Uterus (tissue), 4 donors: Measurements from ENCODE around the gene OR56A5. TPM values are rescaled to one million over a fixed set of nuclear protein-coding genes. Genes with fewer than 3 reads are reported as not detected.

Source experiments
- DNase-seq, 2 donors: peaks; one replicate each; pipeline ENCODE4 v3.0.0-alpha.2; 2019 to 2020
- H3K27ac ChIP-seq, 2 donors: fragments of 200-600 bp; sonication (generic); 1 replicate in 1 of 2; 2 replicates in 1 of 2; pipeline ENCODE4 v1.5.1; 2016 to 2018
- H3K27me3 ChIP-seq, 2 donors: fragments of 200-600 bp; sonication (generic); one replicate each; pipeline ENCODE4 v1.5.1; 2018 to 2019; ENCODE audit warnings: control low read depth in 1 of 2
- H3K36me3 ChIP-seq, 2 donors: fragments of 200-600 bp; sonication (generic); one replicate each; pipeline ENCODE4 v1.5.1; 2019; ENCODE audit warnings: control low read depth in 1 of 2
- H3K4me1 ChIP-seq, 2 donors: fragments of 200-600 bp; sonication (generic); one replicate each; pipeline ENCODE4 v1.5.1; 2018 to 2019; ENCODE audit warnings: control low read depth in 1 of 2
- H3K4me3 ChIP-seq, 2 donors: fragments of 200-600 bp; sonication (generic); 1 replicate in 1 of 2; 2 replicates in 1 of 2; pipeline ENCODE4 v1.5.1; 2018 to 2019; ENCODE audit warnings: mild to moderate bottlenecking in 1 of 2
- H3K9me3 ChIP-seq, 2 donors: fragments of 200-600 bp; sonication (generic); one replicate each; pipeline ENCODE4 v1.5.1; 2019; ENCODE audit warnings: control low read depth in 1 of 2
- CTCF ChIP-seq, 4 experiments: fragments of 200-600 bp in 2 of 4; fragments of 450-650 bp in 2 of 4; sonication (generic) in 2 of 4; IDR thresholded peaks; one replicate each; pipeline ENCODE4 v1.5.1; 2016 to 2019; ENCODE audit warnings: antibody characterized with exemption in 4 of 4, mild to moderate bottlenecking in 2 of 4, moderate library complexity in 1 of 4
- POLR2A ChIP-seq, 2 donors: fragments of 450-650 bp; IDR thresholded peaks; one replicate each; pipeline ENCODE4 v1.6.1; 2016; ENCODE audit warnings: antibody characterized with exemption in 2 of 2, mild to moderate bottlenecking in 1 of 2, moderate library complexity in 1 of 2
- intact Hi-C: fragments of 100-400 bp; cut with DNase I; formaldehyde crosslinking; loops from one replicate; pipeline ENCODE4 v1.15.1; 2023; ENCODE audit warnings: low total_unique reads
- total RNA-seq, 4 donors: library from RNA; depleted of rRNA in 3 of 4; stranded (reverse); fragments of >200 nt in 3 of 4; gene quantifications; one replicate each; pipeline versions ENCODE4 v1.1.0 to v1.2.4, GENCODE V29; 2014 to 2023
- donor health status: DM: yes; HTN: yes; CAD: no.

The OR56A5 gene
- total RNA-seq, 4 donors from 2014 or later, result not detected

DNA sequence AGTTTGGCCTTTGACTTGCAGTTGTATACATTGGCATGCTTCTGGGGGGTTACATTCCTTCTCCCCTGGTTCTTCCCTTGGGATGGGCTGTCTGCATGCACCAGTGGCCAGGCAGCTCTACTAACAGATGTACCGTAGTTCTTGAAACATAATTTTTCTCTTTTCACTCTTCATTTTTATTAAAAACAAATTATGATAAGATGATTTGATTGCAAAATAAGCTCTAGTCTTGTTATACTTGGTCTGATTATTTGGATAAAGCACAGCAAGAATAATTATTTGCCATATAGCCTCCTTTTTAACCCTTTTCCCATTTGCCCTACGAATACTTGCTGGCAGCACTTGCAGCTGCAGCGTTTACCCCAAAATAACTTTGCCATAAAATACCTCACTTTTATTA, 12.7 kb downstream of the OR56A5 start:
- no peak for TF ChIP-seq POLR2A (IDR thresholded peaks at IDR 0.05)
- no peak for TF ChIP-seq CTCF (IDR thresholded peaks at IDR 0.05)
- intact Hi-C loops, result no loop called here
- H3K27ac ChIP-seq, result no peak overlapping the region
- H3K4me1 ChIP-seq, result no peaks in the 10 kb centered on the region
- H3K4me3 ChIP-seq, result no peak overlapping the region
- H3K9me3 ChIP-seq, result no peaks in the 10 kb centered on the region
- H3K27me3 ChIP-seq, result no peaks in the 10 kb centered on the region
- DNase-seq, result no peak
- H3K36me3 ChIP-seq, result no peaks in the 10 kb centered on the region

- no peak for DNase-seq
- no peaks in the 10 kb centered on the region for H3K27me3 ChIP-seq
- no peaks in the 10 kb centered on the region for H3K9me3 ChIP-seq
- H3K4me1 ChIP-seq, result no peaks in the 10 kb centered on the region
- intact Hi-C loops, result no loop called here
- no peak for TF ChIP-seq POLR2A (IDR thresholded peaks at IDR 0.05)
- TF ChIP-seq CTCF (IDR thresholded peaks at IDR 0.05), result no peak
- no peak within 1 kb of the TSS for H3K27ac ChIP-seq
- H3K36me3 ChIP-seq, result no peaks in the 10 kb centered on the region
- H3K4me3 ChIP-seq, result no peak within 1 kb of the TSS
These were observed 26.3 kb downstream of the OR56A5 start, which contains the start of gene OR56A3 for GRCh38 chr11:5941951-5942350. Gene OR56A3, plus strand, starts transcription at chr11:5942251. Its CDS starts 5,096 bp downstream, at chr11:5947347.

- TF ChIP-seq CTCF (IDR thresholded peaks at IDR 0.05) (no peak), POLR2A (IDR thresholded peaks at IDR 0.05) (no peak)
- Histone ChIP-seq H3K36me3 (no peaks in the 10 kb centered on the region), H3K27ac (no peak overlapping the region), H3K9me3 (no peaks in the 10 kb centered on the region), H3K4me1 (no peaks in the 10 kb centered on the region), H3K4me3 (no peak overlapping the region), H3K27me3 (no peaks in the 10 kb centered on the region)
- intact Hi-C loops, result no loop called here
- no peak for DNase-seq
These were observed 27.5 kb downstream of the OR56A5 start for GRCh38 chr11:5940748-5941147.

DNA sequence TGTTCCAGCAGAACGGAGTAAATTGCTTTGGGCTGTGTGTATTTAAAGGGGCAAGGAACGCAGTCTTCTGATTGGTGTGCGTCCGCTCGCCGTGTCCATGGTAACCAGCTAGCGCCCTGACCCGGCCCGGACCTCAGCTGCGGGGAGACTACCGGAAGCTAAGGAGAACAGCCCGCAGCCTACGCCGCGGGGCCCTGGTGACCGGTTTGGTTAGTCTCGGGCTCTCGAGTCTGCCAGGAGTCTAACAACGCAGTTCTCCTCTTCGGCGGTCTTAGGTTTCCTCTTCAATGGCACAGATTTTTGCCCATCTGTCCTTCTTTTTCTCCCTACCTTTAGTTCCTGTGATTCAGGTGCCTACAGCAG, 29.7 kb downstream of the OR56A5 start:
- no peaks in the 10 kb centered on the region for H3K27me3 ChIP-seq
- H3K4me1 ChIP-seq, result no peaks in the 10 kb centered on the region
- H3K9me3 ChIP-seq, result no peaks in the 10 kb centered on the region
- H3K27ac ChIP-seq, result no peak overlapping the region
- intact Hi-C loops, result no loop called here
- DNase-seq, result no peak
- no peaks in the 10 kb centered on the region for H3K36me3 ChIP-seq
- TF ChIP-seq POLR2A (IDR thresholded peaks at IDR 0.05), result no peak
- TF ChIP-seq CTCF (IDR thresholded peaks at IDR 0.05), result no peak
- H3K4me3 ChIP-seq, result no peak overlapping the region

- Histone ChIP-seq H3K4me3 (no peak overlapping the region), H3K27ac (no peak overlapping the region), H3K27me3 (no peaks in the 10 kb centered on the region), H3K36me3 (no peaks in the 10 kb centered on the region), H3K9me3 (no peaks in the 10 kb centered on the region), H3K4me1 (no peaks in the 10 kb centered on the region)
- TF ChIP-seq CTCF (IDR thresholded peaks at IDR 0.05) (no peak), POLR2A (IDR thresholded peaks at IDR 0.05) (no peak)
- DNase-seq, result no peak
- intact Hi-C loops, result no loop called here
These were observed 30.3 kb downstream of the OR56A5 start for GRCh38 chr11:5937868-5938602.
